ENCODE data around the gene MTHFSD. TPM values are rescaled to one million over a fixed set of nuclear protein-coding genes. Genes with fewer than 3 reads are reported as not detected.
A peak's percentile ranks its signal among the peaks of the same experiment; 100 is the strongest.

The MTHFSD gene
- total RNA-seq, 6 donors from 2014 or later: 13.8 to 39.8 (median 22.0) TPM

GRCh38 chr16:86545481-86545880, 9.6 kb downstream of the MTHFSD start:
- Histone ChIP-seq H3K36me3 (peaks cover 10 to 93% (median 58%) of the 10 kb centered on the region in 4 donors), H3K27me3 (no peaks in the 10 kb centered on the region), H3K9me3 (no peaks in the 10 kb centered on the region), H3K4me3 (no peak overlapping the region), H3K4me1 (no peaks in the 10 kb centered on the region), H3K27ac (no peak overlapping the region)
- no peak for DNase-seq
- TF ChIP-seq CTCF (IDR thresholded peaks at IDR 0.05) (no peak), POLR2A (IDR thresholded peaks at IDR 0.05) (no peak), EP300 (IDR thresholded peaks at IDR 0.05) (no peak), POLR2AphosphoS5 (IDR thresholded peaks at IDR 0.05) (no peak)
- peak in 1 of 2 donors; percentile 16 for ATAC-seq (ENCODE audit: low FRiP score in 2 of 2)
- 81 to 87% methylated on average over 7 to 12 of the region's 12 CpGs for WGBS, 2 donors

GRCh38 chr16:86542756-86543750, 12.0 kb downstream of the MTHFSD start:
- ATAC-seq (ENCODE audit: low FRiP score in 2 of 2): no peak
- Histone ChIP-seq H3K36me3 (peaks cover 12 to 96% (median 67%) of the 10 kb centered on the region in 4 donors), H3K4me1 (no peaks in the 10 kb centered on the region), H3K9me3 (no peaks in the 10 kb centered on the region), H3K27ac (no peak overlapping the region), H3K27me3 (no peaks in the 10 kb centered on the region), H3K4me3 (no peak overlapping the region)
- TF ChIP-seq POLR2A (IDR thresholded peaks at IDR 0.05) (no peak), EP300 (IDR thresholded peaks at IDR 0.05) (no peak), CTCF (IDR thresholded peaks at IDR 0.05) (no peak), POLR2AphosphoS5 (IDR thresholded peaks at IDR 0.05) (no peak)
- 90 to 95% methylated on average over 14 to 21 of the region's 21 CpGs for WGBS, 2 donors
- DNase-seq: no peak

GRCh38 chr16:86541560-86541959, 13.5 kb downstream of the MTHFSD start:
- ATAC-seq (ENCODE audit: low FRiP score in 2 of 2) (no peak), DNase-seq (no peak)
- Histone ChIP-seq H3K36me3 (peaks cover 12 to 98% (median 65%) of the 10 kb centered on the region in 4 donors), H3K9me3 (no peaks in the 10 kb centered on the region), H3K27ac (no peak overlapping the region), H3K27me3 (no peaks in the 10 kb centered on the region), H3K4me3 (no peak overlapping the region), H3K4me1 (no peaks in the 10 kb centered on the region)
- WGBS, 2 donors: 93 to 97% methylated on average over 5 to 11 of the region's 11 CpGs
- TF ChIP-seq CTCF (IDR thresholded peaks at IDR 0.05): no peak
- TF ChIP-seq POLR2A (IDR thresholded peaks at IDR 0.05): no peak
- TF ChIP-seq EP300 (IDR thresholded peaks at IDR 0.05): no peak
- no peak for TF ChIP-seq POLR2AphosphoS5 (IDR thresholded peaks at IDR 0.05)

- Histone ChIP-seq H3K27me3 (no peaks in the 10 kb centered on the region), H3K4me3 (no peak overlapping the region), H3K36me3 (peaks cover 8 to 98% (median 65%) of the 10 kb centered on the region in 4 donors), H3K27ac (no peak overlapping the region), H3K9me3 (no peaks in the 10 kb centered on the region), H3K4me1 (no peaks in the 10 kb centered on the region)
- ATAC-seq (ENCODE audit: low FRiP score in 2 of 2) (no peak), DNase-seq (no peak)
- 84 to 89% methylated on average over 6 of the region's 6 CpGs for WGBS, 2 donors
- no peak for TF ChIP-seq POLR2AphosphoS5 (IDR thresholded peaks at IDR 0.05)
- no peak for TF ChIP-seq POLR2A (IDR thresholded peaks at IDR 0.05)
- TF ChIP-seq EP300 (IDR thresholded peaks at IDR 0.05): no peak
- no peak for TF ChIP-seq CTCF (IDR thresholded peaks at IDR 0.05)
Observed at GRCh38 chr16:86540894-86541293, 14.1 kb downstream of the MTHFSD start.
